Activated CD4-positive, alpha-beta T cell treated with anti-CD3 and anti-CD28 coated beads for 1 hour (primary cell): ENCODE data around the gene SMARCA1.

Experiments used
- DNase-seq: peaks from one replicate; pipeline ENCODE4 v3.0.0-alpha.2; 2020

The SMARCA1 gene

DNA sequence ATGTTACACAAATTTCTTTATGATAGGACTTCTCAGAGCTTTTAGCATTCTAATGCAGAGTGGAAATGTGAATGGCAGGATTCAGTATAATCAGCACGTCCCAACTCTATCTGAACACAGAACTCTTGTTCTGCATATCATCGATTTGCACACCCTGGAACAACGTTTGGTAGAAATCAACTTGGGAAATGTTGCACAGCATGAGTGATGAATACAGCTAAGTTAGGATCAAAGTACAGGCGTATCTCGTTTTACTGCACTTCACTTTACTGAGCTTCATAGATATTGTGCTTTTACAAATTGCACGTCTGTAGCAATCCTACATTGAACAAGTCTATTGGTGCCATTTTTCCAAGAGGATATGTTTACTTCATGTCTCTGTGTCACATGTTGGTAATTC, 70.8 kb downstream of the SMARCA1 start:
- DNase-seq: no peak

GRCh38 chrX:129450123-129450522, 73.2 kb downstream of the SMARCA1 start:
- no peak for DNase-seq

DNA sequence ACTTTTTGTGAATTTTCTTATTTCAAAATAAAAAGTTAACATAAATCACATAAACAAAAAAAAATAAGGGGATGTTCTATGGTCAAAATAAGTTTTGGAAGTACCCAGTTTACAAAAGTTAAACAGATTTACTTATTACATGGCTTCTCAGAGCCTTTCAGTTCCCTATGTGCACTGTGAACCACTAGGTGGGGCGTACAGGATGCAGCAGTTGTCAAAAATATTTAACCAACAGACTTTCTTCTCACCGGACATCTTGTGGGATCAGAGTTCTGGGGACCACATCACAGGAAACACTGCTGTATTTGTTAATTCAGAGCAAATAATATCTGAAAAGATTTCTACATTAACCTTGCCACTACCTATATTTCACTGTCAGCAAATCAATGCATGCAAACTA, 74.1 kb downstream of the SMARCA1 start:
- no peak for DNase-seq

DNA sequence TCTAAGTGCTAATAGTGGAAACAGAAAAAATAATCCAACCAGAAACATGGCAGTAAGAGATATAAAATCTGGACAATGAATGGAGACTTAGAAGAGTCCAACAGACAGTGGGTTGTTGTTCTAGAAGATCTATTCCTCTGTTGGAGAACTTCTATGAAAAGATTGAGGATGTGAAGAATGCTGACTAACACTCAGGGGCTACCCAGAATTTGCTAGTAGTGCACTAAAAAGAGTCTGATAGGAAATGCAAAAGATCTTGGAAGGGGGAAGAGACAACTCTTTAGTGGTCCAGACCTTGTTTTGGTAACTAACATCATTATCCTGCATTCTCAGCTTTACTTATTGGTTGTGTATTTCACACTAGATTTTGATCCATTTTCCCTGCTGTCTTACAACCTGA, 77.9 kb downstream of the SMARCA1 start:
- DNase-seq: no peak

- no peak for DNase-seq
Observed at GRCh38 chrX:129433945-129434344, 89.3 kb downstream of the SMARCA1 start.

DNA sequence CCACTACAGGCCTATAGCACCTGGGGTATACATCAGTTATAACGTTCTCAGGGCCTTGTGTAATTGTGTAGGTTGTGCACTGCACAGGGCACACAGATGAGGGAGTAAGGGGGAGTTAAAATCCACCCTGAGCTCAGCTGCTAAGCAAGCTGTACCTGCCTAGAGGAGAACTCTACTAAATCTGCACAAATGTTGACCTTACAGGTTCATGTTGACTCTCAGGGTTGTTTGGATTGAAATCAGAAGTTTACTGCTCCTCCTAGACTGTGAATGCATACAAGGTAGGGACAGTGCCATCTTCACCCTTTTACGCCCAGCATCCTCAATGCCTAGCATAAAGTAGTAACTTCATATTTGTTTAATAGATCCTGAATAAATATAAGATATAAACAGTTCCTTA, 89.8 kb downstream of the SMARCA1 start:
- no peak for DNase-seq

DNA sequence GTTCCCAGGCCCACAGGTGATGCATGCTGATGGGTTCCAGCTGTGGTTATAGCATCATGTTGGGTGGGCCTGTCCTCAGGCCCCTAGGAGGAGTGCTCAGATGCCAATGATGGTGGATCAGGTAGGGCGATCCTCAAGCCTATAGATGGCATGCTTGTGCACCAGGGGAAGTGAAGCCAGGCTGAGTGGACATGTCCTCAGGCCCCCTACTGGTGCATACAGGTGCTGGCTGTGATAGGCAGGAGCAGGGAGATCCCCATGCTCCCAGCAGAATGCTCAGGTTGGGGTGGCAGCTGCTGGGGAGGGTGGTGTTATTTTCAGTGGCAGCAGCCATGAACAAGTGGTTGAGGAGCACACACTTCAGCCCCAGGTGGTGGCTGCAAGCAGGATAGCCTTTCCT, 96.0 kb downstream of the SMARCA1 start:
- no peak for DNase-seq

GRCh38 chrX:129423191-129423590, 100.1 kb downstream of the SMARCA1 start:
- DNase-seq: no peak

GRCh38 chrX:129404670-129405008, 118.7 kb downstream of the SMARCA1 start:
- DNase-seq: no peak

- DNase-seq: no peak
Observed at GRCh38 chrX:129403974-129404669, 119.2 kb downstream of the SMARCA1 start.
